Esophagus squamous epithelium (tissue), 5 donors: ENCODE data around the gene DCUN1D1. TPM values are rescaled to one million over a fixed set of nuclear protein-coding genes. Genes with fewer than 3 reads are reported as not detected.

Experiments used
- DNase-seq: peaks from one replicate; lab custom pipeline; 2025; lab: John Stamatoyannopoulos, UW
- H3K27ac ChIP-seq, 4 donors: fragments of 200-600 bp; sonication (generic); one replicate each; pipeline ENCODE4 v1.5.1; 2016 to 2019; ENCODE audit warnings: mild to moderate bottlenecking in 1 of 4
- H3K27me3 ChIP-seq, 4 donors: fragments of 200-600 bp; sonication (generic); 1 replicate in 3 of 4; 2 replicates in 1 of 4; pipeline versions ENCODE4 v1.5.1 to v1.6.0; 2017 to 2021; ENCODE audit warnings: antibody characterized with exemption in 1 of 4
- H3K36me3 ChIP-seq, 3 donors: fragments of 200-600 bp; sonication (generic); one replicate each; pipeline ENCODE4 v1.5.1; 2016 to 2019
- H3K4me1 ChIP-seq, 3 donors: fragments of 200-600 bp; sonication (generic); one replicate each; pipeline ENCODE4 v1.5.1; 2017 to 2019
- H3K4me3 ChIP-seq, 4 donors: fragments of 200-600 bp; sonication (generic); 1 replicate in 3 of 4; 2 replicates in 1 of 4; pipeline ENCODE4 v1.5.1; 2016 to 2019; ENCODE audit warnings: mild to moderate bottlenecking in 2 of 4, moderate library complexity in 1 of 4
- H3K9me3 ChIP-seq, 3 donors: fragments of 200-600 bp; sonication (generic); one replicate each; pipeline ENCODE4 v1.5.1; 2016 to 2019
- POLR2A ChIP-seq, 4 donors: fragments of 450-650 bp; IDR thresholded peaks; one replicate each; pipeline ENCODE4 v1.6.1; 2017; ENCODE audit warnings: antibody characterized with exemption in 4 of 4, mild to moderate bottlenecking in 4 of 4, moderate library complexity in 3 of 4
- WGBS, 2 donors: methylation state at CpG; one replicate each; pipeline ENCODE4 v1.1.5; 2018; 5-methylcytosine and 5-hydroxymethylcytosine counted together
- intact Hi-C: fragments of 100-400 bp; cut with DNase I; formaldehyde crosslinking; loops from one replicate; pipeline ENCODE4 v1.15.0; 2022
- total RNA-seq, 4 donors: library from RNA; depleted of rRNA; stranded (reverse); fragments of >200 nt; gene quantifications; one replicate each; pipeline ENCODE4 v1.1.0, GENCODE V29; 2016
- TF ChIP-seq, protein P1 (sequence below), 6 experiments: fragments of 450-650 bp in 4 of 6; fragments of 200-600 bp in 2 of 6; sonication (generic) in 2 of 6; IDR thresholded peaks; one replicate each; pipeline ENCODE4 v1.5.1; 2016 to 2019; ENCODE audit warnings: antibody characterized with exemption in 6 of 6, mild to moderate bottlenecking in 4 of 6, moderate library complexity in 4 of 6
- donor health status: DM: yes; HTN: yes; CAD: no.

DCUN1D1 gene
- total RNA-seq, 4 donors from 2014 or later: 12.6 to 32.6 (median 25.4) TPM

DNA sequence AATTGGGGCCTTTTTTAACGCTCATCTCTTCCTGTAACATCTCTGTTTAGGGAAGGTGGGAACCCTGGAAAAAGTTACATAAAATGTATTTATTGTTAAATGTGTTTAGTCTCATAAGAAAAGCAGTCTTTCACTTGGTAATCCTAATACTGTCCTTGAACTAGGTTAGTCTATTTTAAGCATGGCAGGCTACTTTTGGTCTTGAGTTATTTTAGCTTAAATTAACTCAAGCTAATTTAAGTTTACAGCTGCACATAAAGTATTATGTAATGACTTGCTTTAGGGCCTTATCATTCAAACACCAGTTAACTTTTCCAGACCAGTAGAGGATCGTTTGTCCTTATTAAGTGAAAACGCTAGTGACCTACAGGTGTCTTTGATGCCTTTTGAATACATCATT lies 63.2 kb downstream of the DCUN1D1 start:
- no peak overlapping the region for H3K27ac ChIP-seq
- H3K4me3 ChIP-seq: no peak overlapping the region
- no peaks in the 10 kb centered on the region for H3K9me3 ChIP-seq
- peaks cover 0 to 8% (median 0%) of the 10 kb centered on the region in 3 donors for H3K4me1 ChIP-seq
- H3K36me3 ChIP-seq: peaks cover 0 to 82% (median 0%) of the 10 kb centered on the region in 3 donors
- 88 to 92% methylated on average over 3 of the region's 3 CpGs for WGBS, 2 donors
- no peak for DNase-seq
- no peaks in the 10 kb centered on the region for H3K27me3 ChIP-seq
- intact Hi-C loops: no loop called here
- no peak for TF ChIP-seq POLR2A (IDR thresholded peaks at IDR 0.05)
- TF ChIP-seq, protein P1, sequence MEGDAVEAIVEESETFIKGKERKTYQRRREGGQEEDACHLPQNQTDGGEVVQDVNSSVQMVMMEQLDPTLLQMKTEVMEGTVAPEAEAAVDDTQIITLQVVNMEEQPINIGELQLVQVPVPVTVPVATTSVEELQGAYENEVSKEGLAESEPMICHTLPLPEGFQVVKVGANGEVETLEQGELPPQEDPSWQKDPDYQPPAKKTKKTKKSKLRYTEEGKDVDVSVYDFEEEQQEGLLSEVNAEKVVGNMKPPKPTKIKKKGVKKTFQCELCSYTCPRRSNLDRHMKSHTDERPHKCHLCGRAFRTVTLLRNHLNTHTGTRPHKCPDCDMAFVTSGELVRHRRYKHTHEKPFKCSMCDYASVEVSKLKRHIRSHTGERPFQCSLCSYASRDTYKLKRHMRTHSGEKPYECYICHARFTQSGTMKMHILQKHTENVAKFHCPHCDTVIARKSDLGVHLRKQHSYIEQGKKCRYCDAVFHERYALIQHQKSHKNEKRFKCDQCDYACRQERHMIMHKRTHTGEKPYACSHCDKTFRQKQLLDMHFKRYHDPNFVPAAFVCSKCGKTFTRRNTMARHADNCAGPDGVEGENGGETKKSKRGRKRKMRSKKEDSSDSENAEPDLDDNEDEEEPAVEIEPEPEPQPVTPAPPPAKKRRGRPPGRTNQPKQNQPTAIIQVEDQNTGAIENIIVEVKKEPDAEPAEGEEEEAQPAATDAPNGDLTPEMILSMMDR (IDR thresholded peaks at IDR 0.05): no peak

DNA sequence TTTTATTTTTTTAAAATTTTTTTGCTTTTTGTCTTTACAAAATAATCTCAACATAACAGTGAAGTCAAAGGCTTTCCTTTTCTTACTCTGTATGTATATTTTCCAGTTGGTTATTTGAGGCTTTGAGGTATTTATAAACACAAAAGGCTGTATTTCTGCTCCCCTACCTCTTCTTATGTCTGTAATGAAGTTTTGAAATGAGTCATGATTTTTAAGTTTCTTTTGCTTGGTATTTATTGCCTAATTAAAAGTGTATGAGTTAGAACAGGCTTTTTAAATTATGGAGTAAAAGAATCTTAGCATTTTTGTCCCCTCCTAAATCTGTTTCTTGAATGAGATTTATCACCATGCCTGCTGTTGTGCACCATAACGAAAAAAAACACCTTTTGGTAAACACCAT lies 66.0 kb downstream of the DCUN1D1 start:
- Histone ChIP-seq H3K9me3 (no peaks in the 10 kb centered on the region), H3K36me3 (peaks cover 0 to 86% (median 0%) of the 10 kb centered on the region in 3 donors), H3K4me3 (no peak overlapping the region), H3K4me1 (peaks cover 0 to 12% (median 0%) of the 10 kb centered on the region in 3 donors), H3K27me3 (no peaks in the 10 kb centered on the region), H3K27ac (peak overlapping the region in 1 of 4 donors; percentile 1)
- no peak for TF ChIP-seq POLR2A (IDR thresholded peaks at IDR 0.05)
- TF ChIP-seq, protein P1 (IDR thresholded peaks at IDR 0.05): no peak
- no peak for DNase-seq
- intact Hi-C loops: no loop called here
- 74 to 77% methylated on average over 1 of the region's 1 CpG for WGBS, 2 donors

DNA sequence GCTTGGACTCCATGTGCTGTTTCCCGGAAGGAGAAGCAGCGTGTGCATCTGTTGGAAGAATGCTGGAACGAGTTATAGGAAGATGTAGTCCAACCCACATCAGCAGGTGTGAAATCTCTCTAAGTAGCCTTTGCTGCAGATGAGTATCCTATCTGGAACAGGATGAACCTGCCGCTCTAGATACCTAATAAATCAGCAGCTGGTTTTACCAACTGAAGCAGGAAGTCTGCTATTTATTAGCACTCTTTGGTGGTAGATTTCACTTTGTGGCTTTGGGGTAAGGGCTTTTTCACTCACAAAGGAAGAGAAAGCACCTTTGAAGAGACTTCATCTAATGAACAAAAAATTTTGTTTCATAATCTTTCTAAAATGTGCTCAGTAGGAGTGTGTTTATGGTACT lies 66.4 kb downstream of the DCUN1D1 start:
- H3K36me3 ChIP-seq: peaks cover 0 to 83% (median 0%) of the 10 kb centered on the region in 3 donors
- intact Hi-C loops: no loop called here
- H3K9me3 ChIP-seq: no peaks in the 10 kb centered on the region
- DNase-seq: no peak
- H3K4me3 ChIP-seq: no peak overlapping the region
- WGBS, 2 donors: 43 to 68% methylated on average over 4 of the region's 4 CpGs
- peaks cover 0 to 12% (median 0%) of the 10 kb centered on the region in 3 donors for H3K4me1 ChIP-seq
- TF ChIP-seq, protein P1 (IDR thresholded peaks at IDR 0.05): no peak
- TF ChIP-seq POLR2A (IDR thresholded peaks at IDR 0.05): no peak
- peak overlapping the region in 1 of 4 donors; percentile 1 for H3K27ac ChIP-seq
- no peaks in the 10 kb centered on the region for H3K27me3 ChIP-seq

- Histone ChIP-seq H3K4me3 (no peak overlapping the region), H3K9me3 (no peaks in the 10 kb centered on the region), H3K36me3 (peaks cover 0 to 80% (median 0%) of the 10 kb centered on the region in 3 donors), H3K27ac (no peak overlapping the region), H3K27me3 (no peaks in the 10 kb centered on the region), H3K4me1 (peaks cover 0 to 12% (median 0%) of the 10 kb centered on the region in 3 donors)
- DNase-seq: no peak
- WGBS, 2 donors: 73 to 82% methylated on average over 5 of the region's 5 CpGs
- no peak for TF ChIP-seq POLR2A (IDR thresholded peaks at IDR 0.05)
- TF ChIP-seq, protein P1 (IDR thresholded peaks at IDR 0.05): no peak
- intact Hi-C loops: no loop called here
Measured at GRCh38 chr3:182912474-182912873, 67.9 kb downstream of the DCUN1D1 start.

DNA sequence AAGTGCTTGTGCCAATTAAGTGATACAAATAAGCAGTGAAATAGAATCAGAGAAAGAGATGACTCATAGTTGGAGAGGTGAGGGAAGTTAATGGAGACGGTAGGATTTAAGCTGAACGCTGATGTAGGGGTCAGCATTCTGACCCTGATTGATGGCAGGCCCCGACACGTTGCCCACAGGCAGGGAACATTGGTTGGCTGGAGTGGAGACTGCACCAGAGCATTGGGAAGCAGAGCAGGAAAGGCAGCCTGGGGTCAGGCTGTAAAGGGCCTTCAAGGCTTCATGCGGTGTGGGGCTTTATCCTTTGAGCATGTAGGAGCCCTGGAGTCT lies 68.6 kb downstream of the DCUN1D1 start:
- DNase-seq: no peak
- H3K27me3 ChIP-seq: no peaks in the 10 kb centered on the region
- H3K4me1 ChIP-seq: peaks cover 0 to 12% (median 0%) of the 10 kb centered on the region in 3 donors
- TF ChIP-seq, protein P1 (IDR thresholded peaks at IDR 0.05): no peak
- TF ChIP-seq POLR2A (IDR thresholded peaks at IDR 0.05): no peak
- no peaks in the 10 kb centered on the region for H3K9me3 ChIP-seq
- no peak overlapping the region for H3K4me3 ChIP-seq
- WGBS, 2 donors: 49 to 55% methylated on average over 5 of the region's 5 CpGs
- H3K36me3 ChIP-seq: peaks cover 0 to 80% (median 0%) of the 10 kb centered on the region in 3 donors
- intact Hi-C loops: no loop called here
- no peak overlapping the region for H3K27ac ChIP-seq
